Measurements from ENCODE around the gene CIITA. TPM values are rescaled to one million over a fixed set of nuclear protein-coding genes. Genes with fewer than 3 reads are reported as not detected.
"Not testable (repeated sequence)": the region's sequence is repeated elsewhere in the genome, so short reads cannot be mapped to it uniquely, and the experiment has no call there.

CIITA gene, protein sequence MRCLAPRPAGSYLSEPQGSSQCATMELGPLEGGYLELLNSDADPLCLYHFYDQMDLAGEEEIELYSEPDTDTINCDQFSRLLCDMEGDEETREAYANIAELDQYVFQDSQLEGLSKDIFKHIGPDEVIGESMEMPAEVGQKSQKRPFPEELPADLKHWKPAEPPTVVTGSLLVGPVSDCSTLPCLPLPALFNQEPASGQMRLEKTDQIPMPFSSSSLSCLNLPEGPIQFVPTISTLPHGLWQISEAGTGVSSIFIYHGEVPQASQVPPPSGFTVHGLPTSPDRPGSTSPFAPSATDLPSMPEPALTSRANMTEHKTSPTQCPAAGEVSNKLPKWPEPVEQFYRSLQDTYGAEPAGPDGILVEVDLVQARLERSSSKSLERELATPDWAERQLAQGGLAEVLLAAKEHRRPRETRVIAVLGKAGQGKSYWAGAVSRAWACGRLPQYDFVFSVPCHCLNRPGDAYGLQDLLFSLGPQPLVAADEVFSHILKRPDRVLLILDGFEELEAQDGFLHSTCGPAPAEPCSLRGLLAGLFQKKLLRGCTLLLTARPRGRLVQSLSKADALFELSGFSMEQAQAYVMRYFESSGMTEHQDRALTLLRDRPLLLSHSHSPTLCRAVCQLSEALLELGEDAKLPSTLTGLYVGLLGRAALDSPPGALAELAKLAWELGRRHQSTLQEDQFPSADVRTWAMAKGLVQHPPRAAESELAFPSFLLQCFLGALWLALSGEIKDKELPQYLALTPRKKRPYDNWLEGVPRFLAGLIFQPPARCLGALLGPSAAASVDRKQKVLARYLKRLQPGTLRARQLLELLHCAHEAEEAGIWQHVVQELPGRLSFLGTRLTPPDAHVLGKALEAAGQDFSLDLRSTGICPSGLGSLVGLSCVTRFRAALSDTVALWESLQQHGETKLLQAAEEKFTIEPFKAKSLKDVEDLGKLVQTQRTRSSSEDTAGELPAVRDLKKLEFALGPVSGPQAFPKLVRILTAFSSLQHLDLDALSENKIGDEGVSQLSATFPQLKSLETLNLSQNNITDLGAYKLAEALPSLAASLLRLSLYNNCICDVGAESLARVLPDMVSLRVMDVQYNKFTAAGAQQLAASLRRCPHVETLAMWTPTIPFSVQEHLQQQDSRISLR
- total RNA-seq (2014; rRNA removed; shearing (Covaris generic)), result 0.04 and 0.08 TPM in 2 replicates

DNA sequence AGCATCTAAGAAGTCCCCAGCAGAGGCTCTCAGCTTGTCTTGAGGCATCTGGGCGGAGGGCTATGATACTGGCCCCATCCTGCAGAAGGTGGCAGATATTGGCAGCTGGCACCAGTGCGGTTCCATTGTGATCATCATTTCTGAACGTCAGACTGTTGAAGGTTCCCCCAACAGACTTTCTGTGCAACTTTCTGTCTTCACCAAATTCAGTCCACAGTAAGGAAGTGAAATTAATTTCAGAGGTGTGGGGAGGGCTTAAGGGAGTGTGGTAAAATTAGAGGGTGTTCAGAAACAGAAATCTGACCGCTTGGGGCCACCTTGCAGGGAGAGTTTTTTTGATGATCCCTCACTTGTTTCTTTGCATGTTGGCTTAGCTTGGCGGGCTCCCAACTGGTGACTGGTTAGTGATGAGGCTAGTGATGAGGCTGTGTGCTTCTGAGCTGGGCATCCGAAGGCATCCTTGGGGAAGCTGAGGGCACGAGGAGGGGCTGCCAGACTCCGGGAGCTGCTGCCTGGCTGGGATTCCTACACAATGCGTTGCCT, at the start of gene CIITA:
TSS of gene CIITA (plus strand) at position 404 of the 543 bp plus-strand sequence. CDS start at position 533, 129 bp downstream.
- Histone ChIP-seq H3K27me3 (no peaks in the 10 kb centered on the region), H3K27ac (no peak within 1 kb of the TSS), H3K4me3 (no peak within 1 kb of the TSS), H3K4me1 (no peaks in the 10 kb centered on the region), H3K9me3 (replicated peaks) (no peaks in the 10 kb centered on the region), H3K36me3 (no peaks in the 10 kb centered on the region)
- peak in 1 of 2 experiments; percentile 13 for DNase-seq

GRCh38 chr16:10827691-10828341, 49.2 kb upstream of the CIITA start:
- Histone ChIP-seq H3K4me1 (peaks cover 9% of the 10 kb centered on the region; the same call in 1 of the 2 replicates), H3K27me3 (peaks cover 4% of the 10 kb centered on the region; the same call in 1 of the 2 replicates), H3K9me3 (replicated peaks) (no peaks in the 10 kb centered on the region), H3K27ac (no peak overlapping the region), H3K36me3 (no peaks in the 10 kb centered on the region), H3K4me3 (no peak overlapping the region; the same call in 1 of the 2 replicates)
- peak in 1 of 2 experiments; percentile 13 for DNase-seq

- no peaks in the 10 kb centered on the region for H3K36me3 ChIP-seq
- H3K9me3 ChIP-seq (replicated peaks), result no peaks in the 10 kb centered on the region
- peak overlapping the region; percentile 20 for H3K4me3 ChIP-seq
- peak; percentile 47 to 52 for DNase-seq
- H3K27me3 ChIP-seq, result peaks cover 4% of the 10 kb centered on the region; the same call in 1 of the 2 replicates
- H3K27ac ChIP-seq, result no peak overlapping the region
- peaks cover 9% of the 10 kb centered on the region; the same call in 1 of the 2 replicates for H3K4me1 ChIP-seq
Observed at GRCh38 chr16:10828851-10829366, 48.1 kb upstream of the CIITA start.

DNA sequence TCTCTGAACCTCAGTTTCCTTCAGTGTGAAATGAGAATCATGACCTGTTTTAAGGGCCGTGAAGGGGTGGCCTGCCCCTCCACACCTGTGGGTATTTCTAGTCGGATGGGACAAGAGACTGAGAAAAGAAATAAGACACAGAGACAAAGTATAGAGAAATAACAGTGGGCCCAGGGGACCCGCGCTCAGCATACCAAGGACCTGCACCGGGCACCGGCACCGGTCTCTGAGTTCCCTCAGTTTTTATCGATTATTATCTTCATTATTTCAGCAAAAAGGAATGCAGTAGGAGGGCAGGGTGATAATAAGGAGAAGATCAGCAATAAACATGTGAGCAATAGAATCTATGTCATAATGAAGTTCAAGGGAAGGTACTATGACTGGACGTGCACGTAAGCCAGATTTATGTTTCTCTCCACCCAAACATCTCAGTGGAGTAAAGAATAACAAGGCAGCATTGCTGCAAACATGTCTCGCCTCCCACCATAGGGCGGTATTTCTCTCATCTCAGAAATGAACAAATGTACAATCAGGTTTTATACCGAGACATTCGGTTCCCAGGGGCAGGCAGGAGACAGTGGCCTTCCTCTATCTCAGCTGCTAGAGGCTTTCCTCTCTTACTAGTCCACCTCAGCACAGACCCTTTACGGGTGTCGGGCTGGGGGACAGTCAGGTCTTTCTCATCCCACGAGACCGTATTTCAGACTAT, 47.5 kb upstream of the CIITA start:
- H3K4me3 ChIP-seq; H3K4me1 ChIP-seq; H3K36me3 ChIP-seq; H3K27me3 ChIP-seq; DNase-seq; H3K27ac ChIP-seq; H3K9me3 ChIP-seq (replicated peaks): not testable (repeated sequence)

DNA sequence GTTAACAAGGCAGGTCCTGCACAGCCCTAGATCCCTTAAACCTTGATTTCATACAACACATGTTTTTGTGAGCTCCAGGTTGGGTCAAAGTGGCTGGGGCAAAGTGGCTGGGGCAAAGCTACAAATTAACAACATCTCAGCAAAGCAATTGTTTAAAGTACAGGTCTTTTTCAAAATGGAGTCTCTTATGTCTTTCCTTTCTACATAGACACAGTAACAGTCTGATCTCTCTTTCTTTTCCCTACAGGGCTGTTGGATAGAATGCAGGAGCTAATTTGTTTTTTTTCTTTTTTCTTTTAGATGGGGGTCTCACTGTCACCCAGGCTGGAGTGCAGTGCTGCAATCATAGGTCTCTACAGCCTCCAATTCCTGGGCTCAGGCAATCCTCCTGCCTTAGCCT, 46.8 kb upstream of the CIITA start:
- H3K4me3 ChIP-seq; H3K36me3 ChIP-seq; H3K27ac ChIP-seq; H3K4me1 ChIP-seq; DNase-seq; H3K9me3 ChIP-seq (replicated peaks); H3K27me3 ChIP-seq: not testable (repeated sequence)

- Histone ChIP-seq H3K4me3 (no peak overlapping the region), H3K9me3 (replicated peaks) (no peaks in the 10 kb centered on the region), H3K4me1 (peaks cover 9% of the 10 kb centered on the region; the same call in 1 of the 2 replicates), H3K27ac (no peak overlapping the region), H3K36me3 (no peaks in the 10 kb centered on the region), H3K27me3 (peaks cover 4% of the 10 kb centered on the region; the same call in 1 of the 2 replicates)
- DNase-seq, result no peak
Observed at GRCh38 chr16:10831894-10832886, 44.8 kb upstream of the CIITA start.

- no peak overlapping the region for H3K27ac ChIP-seq
Observed at GRCh38 chr16:10833271-10833670, 43.7 kb upstream of the CIITA start.

DNA sequence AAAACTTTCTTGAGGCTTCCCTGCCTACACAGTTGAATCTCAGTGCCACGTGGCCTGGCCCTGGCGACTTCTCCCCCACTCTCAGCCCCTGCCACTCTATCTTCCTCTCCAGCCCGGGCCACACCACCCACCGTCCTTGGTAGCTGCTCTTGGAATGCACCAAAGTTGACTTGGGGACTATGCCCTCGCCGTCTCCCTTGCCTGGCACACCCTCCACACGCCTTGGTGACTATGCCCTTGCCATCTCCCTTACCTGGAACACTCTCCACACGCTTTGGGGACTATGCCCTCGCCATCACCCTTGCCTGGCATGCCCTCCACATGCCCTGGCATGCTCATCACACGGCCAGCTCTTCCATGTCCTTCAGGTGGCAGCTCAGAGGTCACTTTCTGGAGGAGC, 42.9 kb upstream of the CIITA start:
- no peaks in the 10 kb centered on the region; the same call in 1 of the 2 replicates for H3K27me3 ChIP-seq
- no peak overlapping the region for H3K27ac ChIP-seq
- no peak overlapping the region for H3K4me3 ChIP-seq
- DNase-seq, result no peak
- no peaks in the 10 kb centered on the region for H3K36me3 ChIP-seq
- H3K9me3 ChIP-seq (replicated peaks), result no peaks in the 10 kb centered on the region
- peaks cover under 1% of the 10 kb centered on the region; the same call in 1 of the 2 replicates for H3K4me1 ChIP-seq

More at GRCh38 chr16:10833271-10833670, 43.7 kb upstream of the CIITA start:
- H3K4me1 ChIP-seq, result peaks cover 6% of the 10 kb centered on the region; the same call in 1 of the 2 replicates
- H3K4me3 ChIP-seq, result no peak overlapping the region
- no peaks in the 10 kb centered on the region for H3K9me3 ChIP-seq (replicated peaks)
- peaks cover 1% of the 10 kb centered on the region; the same call in 1 of the 2 replicates for H3K27me3 ChIP-seq
- no peak for DNase-seq
- no peaks in the 10 kb centered on the region for H3K36me3 ChIP-seq

GRCh38 chr16:10834766-10835165, 42.2 kb upstream of the CIITA start:
- Histone ChIP-seq H3K9me3 (replicated peaks) (no peaks in the 10 kb centered on the region), H3K27ac (no peak overlapping the region), H3K4me3 (no peak overlapping the region), H3K4me1 (no peaks in the 10 kb centered on the region), H3K27me3 (no peaks in the 10 kb centered on the region), H3K36me3 (no peaks in the 10 kb centered on the region)
- no peak for DNase-seq

GRCh38 chr16:10835281-10835931, 41.6 kb upstream of the CIITA start:
- no peak overlapping the region for H3K27ac ChIP-seq

GRCh38 chr16:10836174-10836853, 40.7 kb upstream of the CIITA start:
- Histone ChIP-seq H3K4me1 (no peaks in the 10 kb centered on the region), H3K4me3 (no peak overlapping the region), H3K27me3 (no peaks in the 10 kb centered on the region), H3K36me3 (no peaks in the 10 kb centered on the region), H3K9me3 (replicated peaks) (no peaks in the 10 kb centered on the region), H3K27ac (no peak overlapping the region)
- no peak for DNase-seq

More at GRCh38 chr16:10835281-10835931, 41.6 kb upstream of the CIITA start:
- Histone ChIP-seq H3K9me3 (replicated peaks) (no peaks in the 10 kb centered on the region), H3K4me1 (no peaks in the 10 kb centered on the region), H3K4me3 (no peak overlapping the region), H3K27me3 (no peaks in the 10 kb centered on the region), H3K36me3 (no peaks in the 10 kb centered on the region)
- no peak for DNase-seq
